ENCODE measurements around the gene ERCC6L. TPM values are rescaled to one million over a fixed set of nuclear protein-coding genes. Genes with fewer than 3 reads are reported as not detected.

The ERCC6L gene
- total and polyA plus RNA-seq, 2 of the 4 experiments (the other 2 are of a cell fraction): 2.3 to 5.4 TPM

- no peaks in the 10 kb centered on the region for H3K4me1 ChIP-seq (ENCODE audit: control insufficient read depth, insufficient read depth, low read length)
- peak overlapping the region; percentile 75; the same call in 2 of the 3 replicates for H2BK15ac ChIP-seq (ENCODE audit: low read depth, low read length)
- no peak for TF ChIP-seq USF2 (IDR thresholded peaks at IDR 0.05; ENCODE audit: low read depth, low read length)
- TF ChIP-seq, protein P1, sequence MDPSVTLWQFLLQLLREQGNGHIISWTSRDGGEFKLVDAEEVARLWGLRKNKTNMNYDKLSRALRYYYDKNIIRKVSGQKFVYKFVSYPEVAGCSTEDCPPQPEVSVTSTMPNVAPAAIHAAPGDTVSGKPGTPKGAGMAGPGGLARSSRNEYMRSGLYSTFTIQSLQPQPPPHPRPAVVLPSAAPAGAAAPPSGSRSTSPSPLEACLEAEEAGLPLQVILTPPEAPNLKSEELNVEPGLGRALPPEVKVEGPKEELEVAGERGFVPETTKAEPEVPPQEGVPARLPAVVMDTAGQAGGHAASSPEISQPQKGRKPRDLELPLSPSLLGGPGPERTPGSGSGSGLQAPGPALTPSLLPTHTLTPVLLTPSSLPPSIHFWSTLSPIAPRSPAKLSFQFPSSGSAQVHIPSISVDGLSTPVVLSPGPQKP (IDR thresholded peaks at IDR 0.05; ENCODE audit: borderline replicate concordance, low read depth, low read length): no peak
- TF ChIP-seq CEBPB (IDR thresholded peaks at IDR 0.05; ENCODE audit: low read depth, low read length): no peak
- TF ChIP-seq RCOR1 (IDR thresholded peaks at IDR 0.05; ENCODE audit: insufficient replicate concordance, low read length): no peak
- no peak for TF ChIP-seq POLR2A (IDR thresholded peaks at IDR 0.05; ENCODE audit: low read depth, low read length)
- TF ChIP-seq, protein P2, sequence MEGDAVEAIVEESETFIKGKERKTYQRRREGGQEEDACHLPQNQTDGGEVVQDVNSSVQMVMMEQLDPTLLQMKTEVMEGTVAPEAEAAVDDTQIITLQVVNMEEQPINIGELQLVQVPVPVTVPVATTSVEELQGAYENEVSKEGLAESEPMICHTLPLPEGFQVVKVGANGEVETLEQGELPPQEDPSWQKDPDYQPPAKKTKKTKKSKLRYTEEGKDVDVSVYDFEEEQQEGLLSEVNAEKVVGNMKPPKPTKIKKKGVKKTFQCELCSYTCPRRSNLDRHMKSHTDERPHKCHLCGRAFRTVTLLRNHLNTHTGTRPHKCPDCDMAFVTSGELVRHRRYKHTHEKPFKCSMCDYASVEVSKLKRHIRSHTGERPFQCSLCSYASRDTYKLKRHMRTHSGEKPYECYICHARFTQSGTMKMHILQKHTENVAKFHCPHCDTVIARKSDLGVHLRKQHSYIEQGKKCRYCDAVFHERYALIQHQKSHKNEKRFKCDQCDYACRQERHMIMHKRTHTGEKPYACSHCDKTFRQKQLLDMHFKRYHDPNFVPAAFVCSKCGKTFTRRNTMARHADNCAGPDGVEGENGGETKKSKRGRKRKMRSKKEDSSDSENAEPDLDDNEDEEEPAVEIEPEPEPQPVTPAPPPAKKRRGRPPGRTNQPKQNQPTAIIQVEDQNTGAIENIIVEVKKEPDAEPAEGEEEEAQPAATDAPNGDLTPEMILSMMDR (conservative IDR thresholded peaks at IDR 0.05; ENCODE audit: low read depth, low read length): no peak
- no peak for TF ChIP-seq RAD21 (IDR thresholded peaks at IDR 0.05; ENCODE audit: low read length)
- TF ChIP-seq FOS (IDR thresholded peaks at IDR 0.05; ENCODE audit: low read depth, low read length): no peak
- no peak for TF ChIP-seq CHD1 (IDR thresholded peaks at IDR 0.05; ENCODE audit: low read depth, low read length)
- dilution Hi-C loops (cut with HindIII; ENCODE audit: low sequenced_read_pairs, unreplicated experiment) (no loop called here), in situ Hi-C loops (cut with MboI; ENCODE audit: low sequenced_read_pairs) (no loop called here), intact Hi-C loops (cut with micrococcal nuclease) (no loop called here)
- H3K9ac ChIP-seq (ENCODE audit: low read depth, low read length): peak overlapping the region; percentile 10; the same call in 1 of the 2 replicates
- peak overlapping the region; percentile 60; the same call in 1 of the 2 replicates for H2BK20ac ChIP-seq (ENCODE audit: low read depth, low read length)
- H3K4me3 ChIP-seq (ENCODE audit: insufficient read depth, low read depth, low read length): no peak overlapping the region
- H2BK5ac ChIP-seq (ENCODE audit: low read depth, low read length, poor library complexity, severe bottlenecking): peak overlapping the region; percentile 70
- H3K79me1 ChIP-seq (ENCODE audit: low read depth in 1 of 2, low read length in 2 of 2): peaks cover 5 to 12% of the 10 kb centered on the region in 2 experiments
- H3K27ac ChIP-seq (ENCODE audit: insufficient read depth, low read length): peak overlapping the region; percentile 62; the same call in 1 of the 2 replicates
- ChIA-PET POLR2A (ENCODE audit: unreplicated experiment) (no interaction called here), CTCF (interaction anchor here (0.6 kb wide), 1 partner anchor 950 kb away, joined by 4 read pairs; no protein-coding TSS in a partner anchor)
- peak overlapping the region; percentile 76 for H3K4ac ChIP-seq (ENCODE audit: low read depth, low read length)
- H3K4me2 ChIP-seq (ENCODE audit: low read depth, low read length): peak overlapping the region; percentile 71; the same call in 1 of the 2 replicates
- no peaks in the 10 kb centered on the region for H3K9me3 ChIP-seq (ENCODE audit: control insufficient read depth, insufficient read depth, low read length)
- H2BK120ac ChIP-seq (ENCODE audit: low read depth, low read length): peak overlapping the region; percentile 71
- H4K5ac ChIP-seq (ENCODE audit: low read depth, low read length): peak overlapping the region; percentile 11; the same call in 1 of the 2 replicates
- peaks cover 13% of the 10 kb centered on the region for H3K36me3 ChIP-seq (ENCODE audit: control insufficient read depth, insufficient read depth, low read length)
- WGBS, 2 experiments (ENCODE audit: extremely low coverage in 2 of 2, insufficient read length in 1 of 2): no CpG with 5 or more reads among the region's 7 CpGs
- peak overlapping the region; percentile 68 for H4K91ac ChIP-seq (ENCODE audit: insufficient read depth, low read depth, low read length)
- peak overlapping the region; percentile 48; the same call in 1 of the 2 replicates for H3K23ac ChIP-seq (ENCODE audit: low read depth, low read length)
- no peak overlapping the region for H2AFZ ChIP-seq (replicated peaks; ENCODE audit: low read length, poor library complexity)
- H3K27me3 ChIP-seq (ENCODE audit: control insufficient read depth, insufficient read depth, low read length): no peaks in the 10 kb centered on the region; the same call in 1 of the 2 replicates
- peak overlapping the region; percentile 58 for H3K56ac ChIP-seq (ENCODE audit: extremely low read depth, insufficient read depth, low read length)
- no TSS peak for BruUV-seq (replicated peaks)
- H2AK9ac ChIP-seq (replicated peaks; ENCODE audit: low read depth, low read length, poor library complexity): no peak overlapping the region
- H2AK5ac ChIP-seq (ENCODE audit: low read depth, low read length): peak overlapping the region; percentile 83; the same call in 1 of the 2 replicates
- no peaks in the 10 kb centered on the region for H4K20me1 ChIP-seq (ENCODE audit: insufficient read depth, low read length)
- peak overlapping the region; percentile 61 to 84; a peak in 3 of 4 replicates for H4K8ac ChIP-seq (ENCODE audit: low read depth in 2 of 2, low read length in 2 of 2)
- no peaks in the 10 kb centered on the region for H3K9me1 ChIP-seq (ENCODE audit: insufficient read depth, low read length)
- ATAC-seq (ENCODE audit: low read depth): peak; percentile 97
- peak; percentile 83 for DNase-seq
- H3K18ac ChIP-seq (ENCODE audit: low read depth, low read length): no peak overlapping the region; the same call in 1 of the 2 replicates
- H3K14ac ChIP-seq (replicated peaks; ENCODE audit: low read depth, low read length): peak overlapping the region; percentile 77; the same call in 1 of the 2 replicates
These were observed 36.8 kb downstream of the ERCC6L start for GRCh38 chrX:72201836-72202536.

Measured in IMR-90 (cell line).